Ascending aorta (tissue), 2 donors: ENCODE data around the gene LHX3. TPM values are rescaled to one million over a fixed set of nuclear protein-coding genes. Genes with fewer than 3 reads are reported as not detected.

ENCODE experiments used
- DNase-seq, 2 donors: peaks; one replicate each; pipeline ENCODE4 v3.0.0-alpha.2; 2019; ENCODE audit warnings: low spot score in 2 of 2
- H3K27ac ChIP-seq, 2 donors: fragments of 200-600 bp; sonication (generic); one replicate each; pipeline ENCODE4 v1.5.1; 2016 to 2017; ENCODE audit warnings: mild to moderate bottlenecking in 1 of 2
- H3K27me3 ChIP-seq: fragments of 200-600 bp; sonication (generic); one replicate; pipeline ENCODE4 v1.5.1; 2017
- H3K36me3 ChIP-seq, 2 donors: fragments of 200-600 bp; sonication (generic); one replicate each; pipeline ENCODE4 v1.5.1; 2016
- H3K4me1 ChIP-seq, 2 donors: fragments of 200-600 bp; sonication (generic); one replicate each; pipeline ENCODE4 v1.5.1; 2016 to 2017; ENCODE audit warnings: mild to moderate bottlenecking in 1 of 2
- H3K4me3 ChIP-seq, 2 donors: fragments of 200-600 bp; sonication (generic); one replicate each; pipeline ENCODE4 v1.5.1; 2016 to 2017; ENCODE audit warnings: mild to moderate bottlenecking in 1 of 2
- H3K9me3 ChIP-seq, 2 donors: fragments of 200-600 bp; sonication (generic); one replicate each; pipeline ENCODE4 v1.5.1; 2016
- CTCF ChIP-seq, 3 experiments: fragments of 200-600 bp in 2 of 3; fragments of 450-650 bp in 1 of 3; sonication (generic) in 2 of 3; IDR thresholded peaks; one replicate each; pipeline ENCODE4 v1.5.1; 2016 to 2019; ENCODE audit warnings: antibody characterized with exemption in 3 of 3, mild to moderate bottlenecking in 1 of 3, moderate library complexity in 1 of 3
- intact Hi-C: fragments of 100-400 bp; cut with DNase I; formaldehyde crosslinking; loops from one replicate; pipeline ENCODE4 v1.15.1; 2023
- total RNA-seq: library from RNA; depleted of rRNA; stranded (reverse); fragments of >200 nt; gene quantifications from one replicate; pipeline ENCODE4 v1.1.0, GENCODE V29; 2016

The LHX3 gene
- total RNA-seq, 1 donor from 2014 or later = not detected

- intact Hi-C loops = no loop called here
- DNase-seq = no peak
- H3K27ac ChIP-seq = no peak overlapping the region
- H3K4me1 ChIP-seq = no peaks in the 10 kb centered on the region
- H3K36me3 ChIP-seq = peaks cover 11 to 19% of the 10 kb centered on the region in 2 donors
- no peak overlapping the region for H3K4me3 ChIP-seq
- H3K27me3 ChIP-seq = no peaks in the 10 kb centered on the region
- H3K9me3 ChIP-seq = no peaks in the 10 kb centered on the region
- TF ChIP-seq CTCF (IDR thresholded peaks at IDR 0.05) = no peak
These were observed 30.2 kb upstream of the LHX3 start for GRCh38 chr9:136235171-136235570.

DNA sequence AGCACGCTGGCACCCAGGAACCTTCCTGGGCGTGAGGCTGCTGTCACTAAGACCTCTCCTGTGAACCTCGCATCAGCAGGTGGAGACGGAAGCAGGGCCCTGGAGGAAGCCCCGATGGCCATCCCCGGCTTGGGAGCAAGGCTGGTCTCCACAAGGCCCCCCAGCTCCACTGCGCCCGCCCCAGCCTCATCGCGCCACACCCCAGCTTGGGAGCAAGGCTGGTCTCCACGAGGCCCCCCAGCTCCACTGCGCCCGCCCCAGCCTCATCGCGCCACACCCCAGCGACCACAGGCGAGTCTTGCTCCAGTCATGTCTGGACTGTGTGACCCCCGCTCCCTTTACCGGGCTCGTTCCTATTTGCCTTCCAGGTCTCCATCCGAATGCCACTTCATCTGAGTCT, 29.7 kb upstream of the LHX3 start:
- no peak for DNase-seq
- Histone ChIP-seq H3K4me1 (no peaks in the 10 kb centered on the region), H3K4me3 (no peak overlapping the region), H3K9me3 (no peaks in the 10 kb centered on the region), H3K27me3 (no peaks in the 10 kb centered on the region), H3K36me3 (peaks cover 11 to 19% of the 10 kb centered on the region in 2 donors), H3K27ac (no peak overlapping the region)
- intact Hi-C loops = no loop called here
- TF ChIP-seq CTCF (IDR thresholded peaks at IDR 0.05) = no peak

DNA sequence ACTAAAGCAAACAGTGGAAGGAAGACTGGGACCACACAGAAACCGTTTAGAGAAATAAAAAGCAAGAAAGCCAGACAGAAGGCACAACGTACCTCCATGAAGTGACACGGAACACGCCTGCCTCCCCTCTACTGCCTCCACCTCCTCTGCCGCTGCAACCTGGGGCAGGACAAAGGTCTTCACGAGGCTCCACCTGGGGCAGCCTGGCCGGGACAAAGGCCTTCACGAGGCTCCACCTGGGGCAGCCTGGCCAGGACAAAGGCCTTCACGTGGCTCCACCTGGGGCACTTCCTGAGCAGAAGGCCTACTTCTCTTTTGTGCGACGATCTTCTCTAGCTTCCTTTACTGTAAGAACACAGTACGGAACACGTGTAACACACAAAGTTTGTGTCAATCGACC, 28.9 kb upstream of the LHX3 start:
- intact Hi-C loops = no loop called here
- H3K27me3 ChIP-seq = no peaks in the 10 kb centered on the region
- no peak for DNase-seq
- TF ChIP-seq CTCF (IDR thresholded peaks at IDR 0.05) = no peak
- no peak overlapping the region for H3K4me3 ChIP-seq
- no peak overlapping the region for H3K27ac ChIP-seq
- no peaks in the 10 kb centered on the region for H3K9me3 ChIP-seq
- H3K4me1 ChIP-seq = no peaks in the 10 kb centered on the region
- H3K36me3 ChIP-seq = peaks cover 11 to 19% of the 10 kb centered on the region in 2 donors

DNA sequence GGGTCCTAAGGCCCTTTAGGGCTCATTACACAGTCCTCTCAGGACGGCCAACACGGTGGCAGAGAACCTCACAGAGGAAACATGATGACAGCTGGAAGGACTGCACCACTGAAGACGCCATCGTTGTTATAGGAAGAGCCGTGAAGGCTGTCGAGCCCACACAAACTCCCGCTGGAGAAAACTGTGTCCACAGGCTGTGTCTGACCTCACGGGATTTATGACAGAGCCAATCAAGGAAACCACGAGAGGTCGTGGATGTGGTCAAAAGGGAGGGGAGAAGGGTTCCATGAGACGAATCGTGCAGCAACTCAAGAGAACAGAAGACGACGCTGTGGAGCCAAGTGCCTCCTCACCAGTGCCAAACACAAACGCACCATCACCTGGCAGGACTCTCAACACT, 28.5 kb upstream of the LHX3 start:
- no peak for TF ChIP-seq CTCF (IDR thresholded peaks at IDR 0.05)
- no peak for DNase-seq
- H3K4me1 ChIP-seq = no peaks in the 10 kb centered on the region
- no peaks in the 10 kb centered on the region for H3K27me3 ChIP-seq
- H3K36me3 ChIP-seq = peaks cover 11 to 19% of the 10 kb centered on the region in 2 donors
- intact Hi-C loops = no loop called here
- no peak overlapping the region for H3K4me3 ChIP-seq
- H3K27ac ChIP-seq = no peak overlapping the region
- no peaks in the 10 kb centered on the region for H3K9me3 ChIP-seq

DNA sequence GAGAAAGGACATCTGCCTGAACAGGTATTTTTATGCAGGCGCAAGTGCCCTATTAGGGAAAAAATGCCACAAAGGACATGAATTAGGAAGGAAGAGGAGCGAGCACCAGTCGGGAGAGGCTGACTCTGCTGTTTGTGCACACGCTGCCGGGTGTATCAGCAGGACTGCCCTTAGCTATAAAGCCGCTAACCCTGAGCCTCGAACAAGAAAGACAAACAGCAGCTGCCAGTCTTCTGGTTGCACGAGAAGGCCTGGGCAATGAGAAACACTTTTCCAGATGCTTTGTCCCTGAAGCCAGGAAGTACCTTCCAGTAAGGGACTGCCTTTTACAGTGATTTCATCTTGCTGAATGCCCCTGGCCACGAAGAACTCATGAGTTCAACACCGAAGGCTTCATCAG, 28.0 kb upstream of the LHX3 start:
- no peak for DNase-seq
- Histone ChIP-seq H3K4me1 (no peaks in the 10 kb centered on the region), H3K4me3 (no peak overlapping the region), H3K36me3 (peaks cover 11 to 19% of the 10 kb centered on the region in 2 donors), H3K27ac (no peak overlapping the region), H3K9me3 (no peaks in the 10 kb centered on the region), H3K27me3 (no peaks in the 10 kb centered on the region)
- intact Hi-C loops = no loop called here
- TF ChIP-seq CTCF (IDR thresholded peaks at IDR 0.05) = no peak
